SJCRH30 (cell line): ENCODE measurements around the gene TMEM62. TPM values are rescaled to one million over a fixed set of nuclear protein-coding genes. Genes with fewer than 3 reads are reported as not detected.
"Not testable (repeated sequence)": the region's sequence is repeated elsewhere in the genome, so short reads cannot be mapped to it uniquely, and the experiment has no call there.

Source experiments
- DNase-seq, 2 experiments: peaks; one replicate each; pipeline ENCODE4 v3.0.0-alpha.2; 2015 to 2020
- H3K27ac ChIP-seq: fragments of 250-450 bp; sonication (Bioruptor Pico); 2 replicates; pipeline ENCODE4 v1.5.1; 2020; ENCODE audit warnings: mild to moderate bottlenecking, moderate library complexity
- H3K27me3 ChIP-seq: fragments of 250-450 bp; sonication (Bioruptor Pico); 2 replicates; pipeline ENCODE4 v1.5.1; 2020; ENCODE audit warnings: mild to moderate bottlenecking, moderate library complexity
- H3K36me3 ChIP-seq: fragments of 250-450 bp; sonication (Bioruptor Pico); 2 replicates; pipeline ENCODE4 v1.5.1; 2020; ENCODE audit warnings: mild to moderate bottlenecking, moderate library complexity
- H3K4me1 ChIP-seq: fragments of 250-450 bp; sonication (Bioruptor Pico); 2 replicates; pipeline ENCODE4 v1.5.1; 2020; ENCODE audit warnings: mild to moderate bottlenecking, moderate library complexity
- H3K4me3 ChIP-seq: fragments of 250-450 bp; sonication (Bioruptor Pico); 2 replicates; pipeline ENCODE4 v1.5.1; 2020; ENCODE audit warnings: mild to moderate bottlenecking, moderate library complexity
- H3K9me3 ChIP-seq: fragments of 250-450 bp; sonication (Bioruptor Pico); replicated peaks from 2 replicates; pipeline ENCODE4 v1.5.1; 2020; ENCODE audit warnings: mild to moderate bottlenecking, moderate library complexity
- total RNA-seq: library from RNA; depleted of rRNA; stranded (reverse); fragments of >200 nt; shearing (Covaris generic); gene quantifications from 2 replicates; pipeline ENCODE4 v1.2.3, GENCODE V29; 2014

The TMEM62 gene
- total RNA-seq, 1 experiment from 2014 or later: 3.1 TPM

GRCh38 chr15:43105077-43105736, 28.2 kb upstream of the TMEM62 start:
- peak in 1 of 2 experiments; percentile 26 for DNase-seq
- Histone ChIP-seq H3K4me1 (peaks cover 4% of the 10 kb centered on the region; the same call in 1 of the 2 replicates), H3K27me3 (no peaks in the 10 kb centered on the region), H3K9me3 (no peaks in the 10 kb centered on the region), H3K4me3 (peak overlapping the region; percentile 86), H3K27ac (peak overlapping the region; percentile 46), H3K36me3 (peaks cover 9% of the 10 kb centered on the region)

- Histone ChIP-seq H3K4me1 (peaks cover 4% of the 10 kb centered on the region; the same call in 1 of the 2 replicates), H3K9me3 (no peaks in the 10 kb centered on the region), H3K4me3 (peak within 1 kb of the TSS; percentile 86), H3K36me3 (peaks cover 9% of the 10 kb centered on the region), H3K27me3 (no peaks in the 10 kb centered on the region), H3K27ac (peak within 1 kb of the TSS; percentile 46)
- DNase-seq: peak; percentile 93
These were observed 27.5 kb upstream of the TMEM62 start, which contains the start of gene UBR1 for GRCh38 chr15:43105778-43106485. Gene UBR1, minus strand, starts transcription at chr15:43106038. Its CDS starts 16 bp downstream, at chr15:43106022.

- DNase-seq: no peak
- H3K36me3 ChIP-seq: peaks cover 9% of the 10 kb centered on the region
- no peaks in the 10 kb centered on the region for H3K9me3 ChIP-seq
- no peaks in the 10 kb centered on the region for H3K27me3 ChIP-seq
- H3K27ac ChIP-seq: peak overlapping the region; percentile 46; the same call in 1 of the 2 replicates
- peak overlapping the region; percentile 86 for H3K4me3 ChIP-seq
- H3K4me1 ChIP-seq: peaks cover 4% of the 10 kb centered on the region; the same call in 1 of the 2 replicates
These were observed 26.9 kb upstream of the TMEM62 start for GRCh38 chr15:43106486-43106829.

- Histone ChIP-seq H3K27me3 (no peaks in the 10 kb centered on the region), H3K9me3 (no peaks in the 10 kb centered on the region), H3K4me3 (no peak overlapping the region), H3K27ac (no peak overlapping the region), H3K36me3 (peaks cover 9% of the 10 kb centered on the region), H3K4me1 (peaks cover 4% of the 10 kb centered on the region; the same call in 1 of the 2 replicates)
- no peak for DNase-seq
These were observed 25.6 kb upstream of the TMEM62 start for GRCh38 chr15:43107751-43108150.

GRCh38 chr15:43111354-43111753, 22.0 kb upstream of the TMEM62 start:
- no peak for DNase-seq
- Histone ChIP-seq H3K36me3 (no peaks in the 10 kb centered on the region), H3K27ac (no peak overlapping the region), H3K27me3 (no peaks in the 10 kb centered on the region), H3K4me1 (no peaks in the 10 kb centered on the region; the same call in 1 of the 2 replicates), H3K9me3 (no peaks in the 10 kb centered on the region), H3K4me3 (no peak overlapping the region)

- Histone ChIP-seq H3K9me3 (no peaks in the 10 kb centered on the region), H3K4me3 (no peak overlapping the region), H3K27me3 (no peaks in the 10 kb centered on the region), H3K27ac (no peak overlapping the region), H3K4me1 (no peaks in the 10 kb centered on the region), H3K36me3 (no peaks in the 10 kb centered on the region)
- DNase-seq: no peak
These were observed 15.1 kb upstream of the TMEM62 start for GRCh38 chr15:43118286-43118685.

- no peak overlapping the region for H3K4me3 ChIP-seq
- H3K27ac ChIP-seq: no peak overlapping the region
- H3K27me3 ChIP-seq: no peaks in the 10 kb centered on the region
- H3K4me1 ChIP-seq: no peaks in the 10 kb centered on the region
- no peak for DNase-seq
- H3K9me3 ChIP-seq: no peaks in the 10 kb centered on the region
- no peaks in the 10 kb centered on the region for H3K36me3 ChIP-seq
These were observed 14.6 kb upstream of the TMEM62 start for GRCh38 chr15:43118829-43119228.

- Histone ChIP-seq H3K27ac (no peak overlapping the region), H3K4me1 (no peaks in the 10 kb centered on the region), H3K9me3 (no peaks in the 10 kb centered on the region), H3K4me3 (no peak overlapping the region), H3K36me3 (no peaks in the 10 kb centered on the region), H3K27me3 (no peaks in the 10 kb centered on the region)
- no peak for DNase-seq
These were observed 11.5 kb upstream of the TMEM62 start for GRCh38 chr15:43121863-43122262.

GRCh38 chr15:43125100-43125661, 8.2 kb upstream of the TMEM62 start:
- H3K4me3 ChIP-seq: no peak overlapping the region

GRCh38 chr15:43126356-43126755, 7.0 kb upstream of the TMEM62 start:
- no peak overlapping the region for H3K27ac ChIP-seq
- H3K4me3 ChIP-seq: no peak overlapping the region
- no peaks in the 10 kb centered on the region for H3K4me1 ChIP-seq
- H3K9me3 ChIP-seq: peaks cover 9% of the 10 kb centered on the region; the same call in 1 of the 2 replicates
- DNase-seq: no peak
- H3K36me3 ChIP-seq: no peaks in the 10 kb centered on the region
- H3K27me3 ChIP-seq: no peaks in the 10 kb centered on the region

More at GRCh38 chr15:43125100-43125661, 8.2 kb upstream of the TMEM62 start:
- Histone ChIP-seq H3K36me3 (no peaks in the 10 kb centered on the region), H3K4me1 (no peaks in the 10 kb centered on the region), H3K9me3 (peaks cover 9% of the 10 kb centered on the region; the same call in 1 of the 2 replicates), H3K27ac (no peak overlapping the region), H3K27me3 (no peaks in the 10 kb centered on the region)
- no peak for DNase-seq

- Histone ChIP-seq H3K9me3 (peaks cover 9% of the 10 kb centered on the region; the same call in 1 of the 2 replicates), H3K27me3 (no peaks in the 10 kb centered on the region), H3K36me3 (no peaks in the 10 kb centered on the region), H3K4me1 (no peaks in the 10 kb centered on the region), H3K4me3 (no peak overlapping the region), H3K27ac (no peak overlapping the region)
- DNase-seq: no peak
These were observed 5.6 kb upstream of the TMEM62 start for GRCh38 chr15:43127752-43128151.

- H3K9me3 ChIP-seq, H3K27me3 ChIP-seq, H3K27ac ChIP-seq, DNase-seq, H3K4me1 ChIP-seq, H3K4me3 ChIP-seq, H3K36me3 ChIP-seq: not testable (repeated sequence)
These were observed 5.0 kb upstream of the TMEM62 start for GRCh38 chr15:43128174-43128979.

GRCh38 chr15:43128980-43129335, 4.4 kb upstream of the TMEM62 start:
- no peak for DNase-seq
- Histone ChIP-seq H3K9me3 (peaks cover 9% of the 10 kb centered on the region; the same call in 1 of the 2 replicates), H3K36me3 (no peaks in the 10 kb centered on the region), H3K4me3 (no peak overlapping the region), H3K27me3 (no peaks in the 10 kb centered on the region), H3K27ac (no peak overlapping the region), H3K4me1 (no peaks in the 10 kb centered on the region)

- Histone ChIP-seq H3K27ac (no peak overlapping the region), H3K36me3 (no peaks in the 10 kb centered on the region)
- DNase-seq: no peak
These were observed 456 bp upstream of the TMEM62 start for GRCh38 chr15:43132830-43133429.

More at GRCh38 chr15:43132830-43133429, 456 bp upstream of the TMEM62 start:
- H3K4me3 ChIP-seq: peak overlapping the region; percentile 65
- no peaks in the 10 kb centered on the region for H3K4me1 ChIP-seq
- no peaks in the 10 kb centered on the region for H3K27me3 ChIP-seq
- H3K9me3 ChIP-seq: peaks cover 6% of the 10 kb centered on the region; the same call in 1 of the 2 replicates
